HUES48 (cell line): ENCODE results near the gene LCE3E.
"Not testable (repeated sequence)": the region's sequence is repeated elsewhere in the genome, so short reads cannot be mapped to it uniquely, and the experiment has no call there.

ENCODE experiments used
- H3K27ac ChIP-seq: one replicate; pipeline ENCODE4 v1.7.0; 2013; ENCODE audit warnings: low read depth, low read length, inconsistent platforms
- H3K27me3 ChIP-seq: 2 replicates; pipeline ENCODE4 v1.6.1; 2013; ENCODE audit warnings: mild to moderate bottlenecking, low read length; ENCODE audit not compliant: control insufficient read depth, insufficient read depth
- H3K36me3 ChIP-seq: 2 replicates; pipeline ENCODE4 v1.6.1; 2013; ENCODE audit warnings: low read length; ENCODE audit not compliant: control insufficient read depth, insufficient read depth
- H3K4me1 ChIP-seq: 2 replicates; pipeline ENCODE4 v1.6.1; 2013; ENCODE audit warnings: mild to moderate bottlenecking, low read length; ENCODE audit not compliant: control insufficient read depth, insufficient read depth
- H3K4me3 ChIP-seq: 2 replicates; pipeline ENCODE4 v1.5.1; 2013; ENCODE audit warnings: mild to moderate bottlenecking, low read depth, low read length
- H3K9ac ChIP-seq: 2 replicates; pipeline ENCODE4 v1.6.1; 2013; ENCODE audit warnings: mild to moderate bottlenecking, low read depth, low read length, moderate library complexity
- H3K9me3 ChIP-seq: 2 replicates; pipeline ENCODE4 v1.6.1; 2013; ENCODE audit warnings: low read length; ENCODE audit not compliant: control insufficient read depth, insufficient read depth

LCE3E gene

GRCh38 chr1:152566681-152567080 lies at the start of gene LCE3E:
LCE3E (minus strand) TSS chr1:152566780; CDS start chr1:152566208, 572 bp downstream.
- peaks cover 97% of the 10 kb centered on the region for H3K9me3 ChIP-seq
- H3K27ac ChIP-seq = no peak within 1 kb of the TSS
- H3K27me3 ChIP-seq = no peaks in the 10 kb centered on the region
- H3K4me3 ChIP-seq = no peak within 1 kb of the TSS
- H3K36me3 ChIP-seq = no peaks in the 10 kb centered on the region
- no peaks in the 10 kb centered on the region for H3K4me1 ChIP-seq
- no peak within 1 kb of the TSS for H3K9ac ChIP-seq

GRCh38 chr1:152613511-152613910 lies 46.9 kb upstream of the LCE3E start, which contains the start of gene LCE3B:
LCE3B (plus strand) TSS chr1:152613811; CDS start chr1:152613811, 0 bp downstream.
- Histone ChIP-seq H3K27me3 (no peaks in the 10 kb centered on the region), H3K9ac (no peak within 1 kb of the TSS), H3K4me3 (no peak within 1 kb of the TSS), H3K36me3 (no peaks in the 10 kb centered on the region), H3K4me1 (no peaks in the 10 kb centered on the region), H3K27ac (no peak within 1 kb of the TSS), H3K9me3 (peaks cover 12% of the 10 kb centered on the region)

GRCh38 chr1:152599934-152600333 lies 33.4 kb upstream of the LCE3E start, which contains the start of gene LCE3C:
LCE3C (plus strand) TSS chr1:152600234; CDS start chr1:152600732, 498 bp downstream.
- Histone ChIP-seq H3K9ac (no peak within 1 kb of the TSS), H3K9me3 (no peaks in the 10 kb centered on the region), H3K36me3 (no peaks in the 10 kb centered on the region), H3K27ac (no peak within 1 kb of the TSS), H3K4me1 (no peaks in the 10 kb centered on the region), H3K27me3 (no peaks in the 10 kb centered on the region), H3K4me3 (no peak within 1 kb of the TSS)

GRCh38 chr1:152596986-152597385 lies 30.4 kb upstream of the LCE3E start:
- H3K9ac ChIP-seq = no peak overlapping the region

GRCh38 chr1:152585586-152585985 lies 19.0 kb upstream of the LCE3E start:
- H3K4me3 ChIP-seq = no peak overlapping the region
- no peak overlapping the region for H3K9ac ChIP-seq
- no peaks in the 10 kb centered on the region for H3K36me3 ChIP-seq
- H3K27me3 ChIP-seq = no peaks in the 10 kb centered on the region
- peaks cover 19% of the 10 kb centered on the region for H3K9me3 ChIP-seq
- no peaks in the 10 kb centered on the region for H3K4me1 ChIP-seq
- no peak overlapping the region for H3K27ac ChIP-seq

More at GRCh38 chr1:152596986-152597385, 30.4 kb upstream of the LCE3E start:
- no peaks in the 10 kb centered on the region for H3K9me3 ChIP-seq
- H3K27ac ChIP-seq = no peak overlapping the region
- H3K4me1 ChIP-seq = no peaks in the 10 kb centered on the region
- no peaks in the 10 kb centered on the region for H3K27me3 ChIP-seq
- H3K36me3 ChIP-seq = no peaks in the 10 kb centered on the region
- no peak overlapping the region for H3K4me3 ChIP-seq

- peaks cover 46% of the 10 kb centered on the region for H3K9me3 ChIP-seq
- H3K27me3 ChIP-seq = no peaks in the 10 kb centered on the region
- H3K4me1 ChIP-seq = no peaks in the 10 kb centered on the region
- H3K27ac ChIP-seq = no peak overlapping the region
- H3K36me3 ChIP-seq = no peaks in the 10 kb centered on the region
- H3K9ac ChIP-seq = no peak overlapping the region
- no peak overlapping the region for H3K4me3 ChIP-seq
Measured at GRCh38 chr1:152582647-152583046, 16.1 kb upstream of the LCE3E start.

- Histone ChIP-seq H3K9ac (no peak within 1 kb of the TSS), H3K36me3 (no peaks in the 10 kb centered on the region), H3K27ac (no peak within 1 kb of the TSS), H3K27me3 (no peaks in the 10 kb centered on the region), H3K9me3 (peaks cover 66% of the 10 kb centered on the region), H3K4me3 (no peak within 1 kb of the TSS), H3K4me1 (no peaks in the 10 kb centered on the region)
Measured at GRCh38 chr1:152580433-152580832, 13.9 kb upstream of the LCE3E start, which contains the start of gene LCE3D. LCE3D (minus strand) TSS chr1:152580516; CDS start chr1:152579936, 580 bp downstream.

GRCh38 chr1:152579526-152579925 lies 12.9 kb upstream of the LCE3E start:
- not testable (repeated sequence) for H3K27ac ChIP-seq, H3K4me3 ChIP-seq, H3K9ac ChIP-seq, H3K27me3 ChIP-seq, H3K36me3 ChIP-seq, H3K4me1 ChIP-seq
- H3K9me3 ChIP-seq = peaks cover 74% of the 10 kb centered on the region

GRCh38 chr1:152577168-152577567 lies 10.6 kb upstream of the LCE3E start:
- Histone ChIP-seq H3K4me1 (no peaks in the 10 kb centered on the region), H3K27me3 (no peaks in the 10 kb centered on the region), H3K9me3 (peaks cover 91% of the 10 kb centered on the region), H3K4me3 (no peak overlapping the region), H3K27ac (no peak overlapping the region), H3K36me3 (no peaks in the 10 kb centered on the region), H3K9ac (no peak overlapping the region)

- no peaks in the 10 kb centered on the region for H3K27me3 ChIP-seq
- no peak overlapping the region for H3K27ac ChIP-seq
- no peak overlapping the region for H3K4me3 ChIP-seq
- no peaks in the 10 kb centered on the region for H3K36me3 ChIP-seq
- no peaks in the 10 kb centered on the region for H3K4me1 ChIP-seq
- H3K9me3 ChIP-seq = peaks cover 97% of the 10 kb centered on the region
- H3K9ac ChIP-seq = no peak overlapping the region
Measured at GRCh38 chr1:152565535-152566215, 905 bp downstream of the LCE3E start.

GRCh38 chr1:152565115-152565514 lies 1.5 kb downstream of the LCE3E start:
- no peaks in the 10 kb centered on the region for H3K27me3 ChIP-seq
- no peak overlapping the region for H3K9ac ChIP-seq
- H3K4me1 ChIP-seq = no peaks in the 10 kb centered on the region
- no peaks in the 10 kb centered on the region for H3K36me3 ChIP-seq
- no peak overlapping the region for H3K27ac ChIP-seq
- H3K4me3 ChIP-seq = no peak overlapping the region
- H3K9me3 ChIP-seq = peaks cover 97% of the 10 kb centered on the region
